Measurements from ENCODE around the gene CCDC80. TPM values are rescaled to one million over a fixed set of nuclear protein-coding genes. Genes with fewer than 3 reads are reported as not detected.
A peak's percentile ranks its signal among the peaks of the same experiment; 100 is the strongest.

The CCDC80 gene
- 27.6 TPM for polyA plus RNA-seq
- long read RNA-seq, donor 1, transcript CCDC80-207 (3 exons, 681 nt): major isoform, 6 of 13 reads
- long read RNA-seq, donor 1, partial matches to known transcripts: 6 of 13 reads
- long read RNA-seq, donor 1, other reads (novel, unspliced or antisense): 0 of 13 reads
- long read RNA-seq, donor 2, transcript CCDC80-207 (3 exons, 681 nt): major isoform, 5 of 22 reads
- long read RNA-seq, donor 2, partial matches to known transcripts: 17 of 22 reads
- long read RNA-seq, donor 2, other reads (novel, unspliced or antisense): 0 of 22 reads
- long read RNA-seq, donor 3: 0 reads
- long read RNA-seq, donor 4, partial matches to known transcripts: 0 of 1 reads
- long read RNA-seq, donor 4, other reads (novel, unspliced or antisense): 0 of 1 reads
- long read RNA-seq, donor 5, transcript CCDC80-207 (3 exons, 681 nt): major isoform, 8 of 29 reads
- long read RNA-seq, donor 5, partial matches to known transcripts: 19 of 29 reads
- long read RNA-seq, donor 5, other reads (novel, unspliced or antisense): 0 of 29 reads
- long read RNA-seq, donor 6, transcript CCDC80-207 (3 exons, 681 nt): major isoform, 11 of 17 reads
- long read RNA-seq, donor 6, partial matches to known transcripts: 6 of 17 reads
- long read RNA-seq, donor 6, other reads (novel, unspliced or antisense): 0 of 17 reads
- long read RNA-seq, donor 7, transcript CCDC80-207 (3 exons, 681 nt): major isoform, 9 of 26 reads
- long read RNA-seq, donor 7, partial matches to known transcripts: 17 of 26 reads
- long read RNA-seq, donor 7, other reads (novel, unspliced or antisense): 0 of 26 reads
- long read RNA-seq, donor 8, transcript CCDC80-207 (3 exons, 681 nt): major isoform, 8 of 25 reads
- long read RNA-seq, donor 8, partial matches to known transcripts: 17 of 25 reads
- long read RNA-seq, donor 8, other reads (novel, unspliced or antisense): 0 of 25 reads
- long read RNA-seq, donor 9, transcript CCDC80-207 (3 exons, 681 nt): major isoform, 8 of 8 reads
- long read RNA-seq, donor 9, partial matches to known transcripts: 0 of 8 reads
- long read RNA-seq, donor 9, other reads (novel, unspliced or antisense): 0 of 8 reads
- long read RNA-seq, donor 10, transcript CCDC80-207 (3 exons, 681 nt): major isoform, 5 of 19 reads
- long read RNA-seq, donor 10, partial matches to known transcripts: 14 of 19 reads
- long read RNA-seq, donor 10, other reads (novel, unspliced or antisense): 0 of 19 reads
- long read RNA-seq, donor 11, transcript CCDC80-207 (3 exons, 681 nt): major isoform, 11 of 17 reads
- long read RNA-seq, donor 11, partial matches to known transcripts: 6 of 17 reads
- long read RNA-seq, donor 11, other reads (novel, unspliced or antisense): 0 of 17 reads

GRCh38 chr3:112640930-112641801 lies at the start of gene CCDC80:
Gene CCDC80, minus strand, starts transcription at chr3:112641143. Its CDS starts 1,238 bp downstream, at chr3:112639905.
- DNase-seq: peak in 1 of 2 donors; percentile 45

GRCh38 chr3:112689989-112690388 lies 49.0 kb upstream of the CCDC80 start:
- Histone ChIP-seq H3K27me3 (ENCODE audit: control insufficient read depth, insufficient read depth, low read length) (no peaks in the 10 kb centered on the region), H3K4me1 (ENCODE audit: control insufficient read depth, insufficient read depth, low read length) (no peaks in the 10 kb centered on the region), H3K27ac (ENCODE audit: low read length) (no peak overlapping the region), H3K36me3 (ENCODE audit: control insufficient read depth, insufficient read depth, low read length) (no peaks in the 10 kb centered on the region), H3K9me3 (ENCODE audit: control insufficient read depth, low read depth, low read length) (no peaks in the 10 kb centered on the region), H3K4me3 (ENCODE audit: low read length) (no peak overlapping the region)
- no CpG with 5 or more reads among the region's 2 CpGs for WGBS (ENCODE audit: insufficient coverage, low lambda C conversion rate)
- no peak for DNase-seq

More at GRCh38 chr3:112640930-112641801, at the start of gene CCDC80:
- H3K27ac ChIP-seq (ENCODE audit: low read length): peak within 1 kb of the TSS; percentile 33
- WGBS (ENCODE audit: insufficient coverage, low lambda C conversion rate): no CpG with 5 or more reads among the region's 6 CpGs
- H3K27me3 ChIP-seq (ENCODE audit: control insufficient read depth, insufficient read depth, low read length): peaks cover 11% of the 10 kb centered on the region
- peak within 1 kb of the TSS; percentile 27 for H3K4me3 ChIP-seq (ENCODE audit: low read length)
- H3K4me1 ChIP-seq (ENCODE audit: control insufficient read depth, insufficient read depth, low read length): no peaks in the 10 kb centered on the region
- peaks cover 2% of the 10 kb centered on the region for H3K9me3 ChIP-seq (ENCODE audit: control insufficient read depth, low read depth, low read length)
- no peaks in the 10 kb centered on the region for H3K36me3 ChIP-seq (ENCODE audit: control insufficient read depth, insufficient read depth, low read length)

GRCh38 chr3:112689385-112689784 lies 48.4 kb upstream of the CCDC80 start:
- no peaks in the 10 kb centered on the region for H3K4me1 ChIP-seq (ENCODE audit: control insufficient read depth, insufficient read depth, low read length)
- no peak for DNase-seq
- no peaks in the 10 kb centered on the region for H3K9me3 ChIP-seq (ENCODE audit: control insufficient read depth, low read depth, low read length)
- no peak overlapping the region for H3K27ac ChIP-seq (ENCODE audit: low read length)
- no peaks in the 10 kb centered on the region for H3K36me3 ChIP-seq (ENCODE audit: control insufficient read depth, insufficient read depth, low read length)
- no CpG with 5 or more reads among the region's 1 CpG for WGBS (ENCODE audit: insufficient coverage, low lambda C conversion rate)
- no peak overlapping the region for H3K4me3 ChIP-seq (ENCODE audit: low read length)
- no peaks in the 10 kb centered on the region for H3K27me3 ChIP-seq (ENCODE audit: control insufficient read depth, insufficient read depth, low read length)

- no peak overlapping the region for H3K27ac ChIP-seq (ENCODE audit: low read length)
- no peaks in the 10 kb centered on the region for H3K36me3 ChIP-seq (ENCODE audit: control insufficient read depth, insufficient read depth, low read length)
- no peaks in the 10 kb centered on the region for H3K4me1 ChIP-seq (ENCODE audit: control insufficient read depth, insufficient read depth, low read length)
- no peaks in the 10 kb centered on the region for H3K27me3 ChIP-seq (ENCODE audit: control insufficient read depth, insufficient read depth, low read length)
- no CpG with 5 or more reads among the region's 2 CpGs for whole genome bisulfite sequencing (ENCODE audit: insufficient coverage, low lambda C conversion rate)
- H3K4me3 ChIP-seq (ENCODE audit: low read length): no peak overlapping the region
- no peak for DNase-seq
- H3K9me3 ChIP-seq (ENCODE audit: control insufficient read depth, low read depth, low read length): no peaks in the 10 kb centered on the region
These were observed 47.9 kb upstream of the CCDC80 start for GRCh38 chr3:112688819-112689218.

GRCh38 chr3:112688085-112688769 lies 47.3 kb upstream of the CCDC80 start:
- Histone ChIP-seq H3K27me3 (ENCODE audit: control insufficient read depth, insufficient read depth, low read length) (no peaks in the 10 kb centered on the region), H3K36me3 (ENCODE audit: control insufficient read depth, insufficient read depth, low read length) (no peaks in the 10 kb centered on the region), H3K27ac (ENCODE audit: low read length) (no peak overlapping the region), H3K9me3 (ENCODE audit: control insufficient read depth, low read depth, low read length) (no peaks in the 10 kb centered on the region), H3K4me3 (ENCODE audit: low read length) (no peak overlapping the region), H3K4me1 (ENCODE audit: control insufficient read depth, insufficient read depth, low read length) (no peaks in the 10 kb centered on the region)
- no CpG with 5 or more reads among the region's 2 CpGs for WGBS (ENCODE audit: insufficient coverage, low lambda C conversion rate)
- no peak for DNase-seq

- no peaks in the 10 kb centered on the region for H3K9me3 ChIP-seq (ENCODE audit: control insufficient read depth, low read depth, low read length)
- no peak overlapping the region for H3K4me3 ChIP-seq (ENCODE audit: low read length)
- no peaks in the 10 kb centered on the region for H3K36me3 ChIP-seq (ENCODE audit: control insufficient read depth, insufficient read depth, low read length)
- H3K4me1 ChIP-seq (ENCODE audit: control insufficient read depth, insufficient read depth, low read length): no peaks in the 10 kb centered on the region
- H3K27me3 ChIP-seq (ENCODE audit: control insufficient read depth, insufficient read depth, low read length): no peaks in the 10 kb centered on the region
- WGBS (ENCODE audit: insufficient coverage, low lambda C conversion rate): 100% methylated on average over 1 of the region's 1 CpG
- no peak overlapping the region for H3K27ac ChIP-seq (ENCODE audit: low read length)
- no peak for DNase-seq
These were observed 46.7 kb upstream of the CCDC80 start for GRCh38 chr3:112687616-112688015.

- H3K4me3 ChIP-seq (ENCODE audit: low read length): no peak overlapping the region
- H3K27me3 ChIP-seq (ENCODE audit: control insufficient read depth, insufficient read depth, low read length): no peaks in the 10 kb centered on the region
- H3K27ac ChIP-seq (ENCODE audit: low read length): no peak overlapping the region
- DNase-seq: no peak
- no peaks in the 10 kb centered on the region for H3K9me3 ChIP-seq (ENCODE audit: control insufficient read depth, low read depth, low read length)
- no peaks in the 10 kb centered on the region for H3K4me1 ChIP-seq (ENCODE audit: control insufficient read depth, insufficient read depth, low read length)
- no peaks in the 10 kb centered on the region for H3K36me3 ChIP-seq (ENCODE audit: control insufficient read depth, insufficient read depth, low read length)
- no CpG with 5 or more reads among the region's 3 CpGs for WGBS (ENCODE audit: insufficient coverage, low lambda C conversion rate)
These were observed 46.3 kb upstream of the CCDC80 start for GRCh38 chr3:112687211-112687610.

GRCh38 chr3:112685956-112686799 lies 45.2 kb upstream of the CCDC80 start:
- no peaks in the 10 kb centered on the region for H3K27me3 ChIP-seq (ENCODE audit: control insufficient read depth, insufficient read depth, low read length)
- no peaks in the 10 kb centered on the region for H3K4me1 ChIP-seq (ENCODE audit: control insufficient read depth, insufficient read depth, low read length)
- 20% methylated on average over 1 of the region's 5 CpGs for WGBS (ENCODE audit: insufficient coverage, low lambda C conversion rate)
- H3K27ac ChIP-seq (ENCODE audit: low read length): no peak overlapping the region
- H3K9me3 ChIP-seq (ENCODE audit: control insufficient read depth, low read depth, low read length): no peaks in the 10 kb centered on the region
- DNase-seq: no peak
- H3K36me3 ChIP-seq (ENCODE audit: control insufficient read depth, insufficient read depth, low read length): no peaks in the 10 kb centered on the region
- H3K4me3 ChIP-seq (ENCODE audit: low read length): no peak overlapping the region
